Natural killer cell (primary cell): ENCODE measurements around the gene PSMA7. TPM values are rescaled to one million over a fixed set of nuclear protein-coding genes. Genes with fewer than 3 reads are reported as not detected.

Experiments
- ATAC-seq, 3 donors: fragments of 150-1000 bp in 2 of 3; fragments of 200-7000 bp in 1 of 3; cut with Tn5 transposase; 1 replicate in 1 of 3; 2 replicates in 2 of 3; pipeline ENCODE4 v1.10.0; 2021; ENCODE audit warnings: mild to moderate bottlenecking in 2 of 3, moderate library complexity in 2 of 3
- DNase-seq, 2 donors: peaks; one replicate each; pipeline versions ENCODE4 v3.0.0 to v3.0.0-alpha.2; 2013 to 2021; ENCODE audit warnings: mixed read lengths in 1 of 2
- H3K27ac ChIP-seq: one replicate; pipeline ENCODE4 v1.5.1; 2013; ENCODE audit warnings: mild to moderate bottlenecking, low read length
- H3K27me3 ChIP-seq: one replicate; pipeline ENCODE4 v1.6.1; 2013; ENCODE audit warnings: low read length; ENCODE audit not compliant: control insufficient read depth, insufficient read depth
- H3K36me3 ChIP-seq: one replicate; pipeline ENCODE4 v1.6.1; 2013; ENCODE audit warnings: low read length; ENCODE audit not compliant: control insufficient read depth, insufficient read depth
- H3K4me1 ChIP-seq: one replicate; pipeline ENCODE4 v1.6.1; 2013; ENCODE audit warnings: low read length; ENCODE audit not compliant: control insufficient read depth, insufficient read depth
- H3K4me3 ChIP-seq: one replicate; pipeline ENCODE4 v1.5.1; 2013; ENCODE audit warnings: low read length
- H3K9me3 ChIP-seq: one replicate; pipeline ENCODE4 v1.6.1; 2013; ENCODE audit warnings: low read length; ENCODE audit not compliant: control insufficient read depth, insufficient read depth
- H3K27ac Mint-ChIP-seq, 2 donors: one replicate each; pipeline ENCODE4 v1.8.0; 2022; ENCODE audit warnings: mild to moderate bottlenecking in 2 of 2, mixed read lengths in 2 of 2, moderate library complexity in 1 of 2
- H3K27me3 Mint-ChIP-seq, 2 donors: one replicate each; pipeline ENCODE4 v1.8.0; 2022; ENCODE audit warnings: low read depth in 2 of 2, mixed read lengths in 2 of 2
- H3K36me3 Mint-ChIP-seq: one replicate; pipeline ENCODE4 v1.8.0; 2022; ENCODE audit warnings: mixed read lengths
- H3K4me1 Mint-ChIP-seq, 2 donors: one replicate each; pipeline ENCODE4 v1.8.0; 2022; ENCODE audit warnings: mixed read lengths in 2 of 2
- H3K4me3 Mint-ChIP-seq: one replicate; pipeline ENCODE4 v1.8.0; 2022; ENCODE audit warnings: mild to moderate bottlenecking, moderate library complexity, mixed read lengths
- H3K9me3 Mint-ChIP-seq, 2 donors: one replicate each; pipeline ENCODE4 v1.8.0; 2022; ENCODE audit warnings: mixed read lengths in 2 of 2
- WGBS: methylation state at CpG from one replicate; pipeline ENCODE4 v1.1.7; 2013; ENCODE audit warnings: missing lambda C conversion rate; ENCODE audit not compliant: insufficient coverage; 5-methylcytosine and 5-hydroxymethylcytosine counted together
- intact Hi-C: fragments of 100-400 bp; cut with micrococcal nuclease; formaldehyde crosslinking; loops from one replicate; pipeline ENCODE4 v1.14.2; 2022
- total RNA-seq, 4 donors: library from RNA; stranded (reverse); fragments of 120-200 nt in 1 of 4; gene quantifications; one replicate each; pipeline versions ENCODE4 v1.2.3 to v1.2.4, GENCODE V29; 2013 to 2022
- TF ChIP-seq, protein P1 (sequence below): fragments of 200-600 bp; IDR thresholded peaks from one replicate; pipeline ENCODE4 v1.8.0; 2022; ENCODE audit warnings: antibody characterized with exemption

The PSMA7 gene
- total RNA-seq, 3 donors from 2014 or later (not counting 1 experiment from before 2014, with no cell fraction given) = 154 to 177 (median 168) TPM

DNA sequence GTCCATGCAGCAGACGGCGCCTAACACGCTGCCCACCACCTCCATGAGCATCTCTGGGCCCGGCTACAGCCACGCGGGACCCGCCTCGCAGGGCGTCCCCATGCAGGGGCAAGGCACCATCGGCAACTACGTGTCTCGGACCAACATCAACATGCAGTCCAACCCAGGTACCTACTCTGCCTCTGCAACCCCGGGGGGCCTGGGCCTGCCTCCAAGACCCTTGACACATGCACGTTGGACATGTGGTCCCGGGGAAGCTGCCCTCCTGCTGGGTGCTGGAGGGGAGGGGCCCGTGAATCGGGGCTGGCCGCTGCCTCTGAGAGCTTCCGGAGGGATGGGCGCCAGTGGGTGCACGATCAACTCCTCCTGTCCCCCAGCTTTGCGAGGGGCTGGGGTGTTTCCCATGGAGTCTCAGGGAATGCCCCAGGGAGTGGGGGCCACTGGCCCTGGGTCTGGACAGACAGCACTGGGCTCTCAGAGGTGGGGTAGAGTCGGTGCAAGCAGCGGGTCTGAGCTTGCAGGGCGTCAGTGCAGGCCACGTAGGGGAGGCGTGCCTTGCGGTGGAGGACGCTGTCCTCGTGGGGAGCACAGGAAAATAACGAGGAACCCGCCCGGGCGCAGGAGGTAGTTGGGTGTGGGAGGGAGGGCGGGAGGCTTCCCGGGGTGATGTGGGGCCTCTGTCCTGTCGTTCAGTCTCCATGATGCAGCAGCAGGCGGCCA, 19.7 kb upstream of the PSMA7 start:
- Mint-ChIP-seq H3K27me3 (no peaks in the 10 kb centered on the region), H3K27ac (no peak overlapping the region), H3K36me3 (no peaks in the 10 kb centered on the region), H3K4me3 (no peak overlapping the region), H3K9me3 (no peaks in the 10 kb centered on the region), H3K4me1 (peaks cover 0 to 6% of the 10 kb centered on the region in 2 donors)
- TF ChIP-seq, protein P1, sequence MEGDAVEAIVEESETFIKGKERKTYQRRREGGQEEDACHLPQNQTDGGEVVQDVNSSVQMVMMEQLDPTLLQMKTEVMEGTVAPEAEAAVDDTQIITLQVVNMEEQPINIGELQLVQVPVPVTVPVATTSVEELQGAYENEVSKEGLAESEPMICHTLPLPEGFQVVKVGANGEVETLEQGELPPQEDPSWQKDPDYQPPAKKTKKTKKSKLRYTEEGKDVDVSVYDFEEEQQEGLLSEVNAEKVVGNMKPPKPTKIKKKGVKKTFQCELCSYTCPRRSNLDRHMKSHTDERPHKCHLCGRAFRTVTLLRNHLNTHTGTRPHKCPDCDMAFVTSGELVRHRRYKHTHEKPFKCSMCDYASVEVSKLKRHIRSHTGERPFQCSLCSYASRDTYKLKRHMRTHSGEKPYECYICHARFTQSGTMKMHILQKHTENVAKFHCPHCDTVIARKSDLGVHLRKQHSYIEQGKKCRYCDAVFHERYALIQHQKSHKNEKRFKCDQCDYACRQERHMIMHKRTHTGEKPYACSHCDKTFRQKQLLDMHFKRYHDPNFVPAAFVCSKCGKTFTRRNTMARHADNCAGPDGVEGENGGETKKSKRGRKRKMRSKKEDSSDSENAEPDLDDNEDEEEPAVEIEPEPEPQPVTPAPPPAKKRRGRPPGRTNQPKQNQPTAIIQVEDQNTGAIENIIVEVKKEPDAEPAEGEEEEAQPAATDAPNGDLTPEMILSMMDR = no peak
- no peak for DNase-seq
- 97% methylated on average over 38 of the region's 38 CpGs for WGBS
- no peak overlapping the region for H3K4me3 ChIP-seq
- no peaks in the 10 kb centered on the region for H3K9me3 ChIP-seq
- no peaks in the 10 kb centered on the region for H3K27me3 ChIP-seq
- intact Hi-C loops = no loop called here
- no peak overlapping the region for H3K27ac ChIP-seq
- peaks cover 6% of the 10 kb centered on the region for H3K4me1 ChIP-seq
- peaks cover 22% of the 10 kb centered on the region for H3K36me3 ChIP-seq
- ATAC-seq = no peak

DNA sequence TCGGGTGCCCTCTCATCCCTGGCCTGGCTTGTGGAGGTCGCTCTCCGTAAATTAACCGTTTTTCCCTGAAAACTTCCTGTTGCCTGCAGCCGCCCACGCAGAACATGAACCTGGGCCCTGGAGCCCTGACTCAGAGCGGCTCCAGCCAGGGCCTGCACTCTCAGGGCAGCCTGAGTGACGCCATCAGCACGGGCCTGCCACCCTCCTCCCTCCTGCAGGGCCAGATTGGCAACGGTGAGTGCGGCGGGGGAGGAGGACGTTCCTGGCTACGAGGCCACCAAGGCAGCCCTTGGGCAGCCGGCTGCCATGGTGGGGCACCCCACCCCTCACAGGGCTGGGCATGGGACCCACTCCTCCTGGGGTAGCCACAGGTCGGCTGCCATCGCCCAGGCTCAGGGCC, 18.2 kb upstream of the PSMA7 start:
- no peak overlapping the region for H3K4me3 ChIP-seq
- no peaks in the 10 kb centered on the region for H3K9me3 ChIP-seq
- ATAC-seq (no peak), DNase-seq (no peak)
- no peaks in the 10 kb centered on the region for H3K27me3 ChIP-seq
- H3K36me3 ChIP-seq = peaks cover 22% of the 10 kb centered on the region
- H3K27ac Mint-ChIP-seq = no peak overlapping the region
- H3K27me3 Mint-ChIP-seq = no peaks in the 10 kb centered on the region
- H3K4me1 ChIP-seq = peaks cover 18% of the 10 kb centered on the region
- intact Hi-C loops = no loop called here
- no peaks in the 10 kb centered on the region for H3K9me3 Mint-ChIP-seq
- H3K27ac ChIP-seq = no peak overlapping the region
- peaks cover under 1 to 6% of the 10 kb centered on the region in 2 donors for H3K4me1 Mint-ChIP-seq
- TF ChIP-seq, protein P1 = no peak
- 97% methylated on average over 17 of the region's 17 CpGs for WGBS
- no peaks in the 10 kb centered on the region for H3K36me3 Mint-ChIP-seq
- H3K4me3 Mint-ChIP-seq = no peak overlapping the region

DNA sequence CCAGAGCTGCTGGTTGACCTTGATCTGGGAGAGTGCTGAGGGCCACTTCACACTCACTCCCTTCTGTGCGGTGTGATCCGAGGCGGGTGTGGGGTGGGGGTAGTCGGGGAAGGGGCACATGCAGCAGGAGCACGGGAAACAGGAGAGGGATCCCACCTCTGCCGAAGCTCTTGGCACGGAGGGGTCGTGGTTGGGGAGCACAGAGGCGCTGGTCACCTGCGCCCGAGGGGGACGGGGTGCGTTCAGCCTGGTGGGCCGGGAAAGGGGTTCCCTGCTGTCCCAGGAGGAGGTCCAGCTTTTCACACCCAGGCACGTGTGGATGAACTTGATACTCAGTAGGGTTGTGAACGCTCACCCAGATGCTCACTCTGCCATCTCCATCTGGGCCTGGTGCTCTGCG, 17.7 kb upstream of the PSMA7 start:
- ATAC-seq = no peak
- Mint-ChIP-seq H3K4me3 (no peak overlapping the region), H3K4me1 (peaks cover 5 to 11% of the 10 kb centered on the region in 2 donors), H3K27ac (no peak overlapping the region), H3K27me3 (no peaks in the 10 kb centered on the region), H3K36me3 (no peaks in the 10 kb centered on the region), H3K9me3 (no peaks in the 10 kb centered on the region)
- H3K9me3 ChIP-seq = no peaks in the 10 kb centered on the region
- H3K27ac ChIP-seq = no peak overlapping the region
- H3K27me3 ChIP-seq = no peaks in the 10 kb centered on the region
- H3K4me1 ChIP-seq = peaks cover 18% of the 10 kb centered on the region
- no peak for DNase-seq
- H3K36me3 ChIP-seq = peaks cover 22% of the 10 kb centered on the region
- H3K4me3 ChIP-seq = no peak overlapping the region
- 97% methylated on average over 17 of the region's 17 CpGs for WGBS
- intact Hi-C loops = no loop called here
- TF ChIP-seq, protein P1 = no peak

DNA sequence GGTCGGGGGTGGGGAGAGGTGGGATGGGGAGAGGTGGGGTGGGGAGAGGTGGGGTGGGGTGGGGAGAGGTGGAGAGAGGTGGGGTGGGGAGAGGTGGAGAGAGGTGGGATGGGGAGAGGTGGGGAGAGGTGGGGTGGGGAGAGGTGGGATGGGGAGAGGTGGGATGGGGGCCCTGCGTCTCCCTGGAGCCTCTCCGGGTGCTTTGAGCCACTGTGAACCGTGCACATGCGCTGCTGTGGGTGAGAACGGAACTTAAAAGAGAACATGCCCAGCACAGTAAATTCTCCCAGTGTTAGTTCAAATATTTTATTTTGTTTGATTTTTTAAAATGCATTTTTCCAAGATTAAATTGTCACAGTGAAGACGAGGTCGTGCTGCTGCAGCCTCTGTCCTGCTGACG, 17.1 kb upstream of the PSMA7 start:
- no peak overlapping the region for H3K4me3 Mint-ChIP-seq
- no peaks in the 10 kb centered on the region for H3K27me3 Mint-ChIP-seq
- Histone ChIP-seq H3K4me3 (no peak overlapping the region), H3K36me3 (peaks cover 22% of the 10 kb centered on the region), H3K27ac (no peak overlapping the region), H3K27me3 (no peaks in the 10 kb centered on the region), H3K4me1 (peaks cover 18% of the 10 kb centered on the region), H3K9me3 (no peaks in the 10 kb centered on the region)
- ATAC-seq = no peak
- intact Hi-C loops = no loop called here
- DNase-seq = no peak
- H3K36me3 Mint-ChIP-seq = no peaks in the 10 kb centered on the region
- peak overlapping the region in 1 of 2 donors; percentile 64 for H3K27ac Mint-ChIP-seq
- peaks cover 5 to 13% of the 10 kb centered on the region in 2 donors for H3K4me1 Mint-ChIP-seq
- WGBS = 96% methylated on average over 9 of the region's 9 CpGs
- TF ChIP-seq, protein P1 = no peak
- H3K9me3 Mint-ChIP-seq = no peaks in the 10 kb centered on the region
